AG09309 (cell line): ENCODE measurements around the gene KRTAP9-4.

Experiments used
- DNase-seq: peaks from one replicate; pipeline ENCODE4 v3.0.0-alpha.2; 2010; ENCODE audit warnings: low read depth
- H3K4me3 ChIP-seq: 2 replicates; pipeline ENCODE4 v1.5.1; 2011; ENCODE audit warnings: mild to moderate bottlenecking, low read depth, low read length, moderate library complexity; ENCODE audit not compliant: control insufficient read depth
- TF ChIP-seq, protein P1 (sequence below): IDR thresholded peaks from 2 replicates; pipeline ENCODE4 v1.5.1; 2011; ENCODE audit warnings: mild to moderate bottlenecking, low read depth, low read length, inconsistent platforms; ENCODE audit not compliant: insufficient read depth, control insufficient read depth; ENCODE audit errors: missing control alignments

KRTAP9-4 gene

DNA sequence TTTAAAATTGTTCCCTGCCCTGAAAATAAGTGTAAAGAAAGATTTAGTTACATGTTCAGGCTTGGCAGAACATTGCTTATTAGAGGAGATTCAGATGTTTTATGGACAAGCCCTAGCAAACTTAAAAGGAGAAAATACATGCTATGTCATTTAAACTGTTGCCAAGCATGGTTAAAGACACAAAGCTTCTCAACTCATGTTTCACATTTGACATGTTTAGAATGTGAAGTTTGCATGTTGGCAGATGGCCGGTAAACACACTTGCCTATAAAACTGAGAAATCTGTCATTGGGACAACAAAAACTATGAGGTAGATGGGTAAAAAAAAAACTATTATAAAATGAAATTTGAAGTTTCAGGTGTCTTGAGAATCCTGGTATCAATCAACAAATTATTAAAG, 47.4 kb downstream of the KRTAP9-4 start:
- DNase-seq = no peak
- TF ChIP-seq, protein P1, sequence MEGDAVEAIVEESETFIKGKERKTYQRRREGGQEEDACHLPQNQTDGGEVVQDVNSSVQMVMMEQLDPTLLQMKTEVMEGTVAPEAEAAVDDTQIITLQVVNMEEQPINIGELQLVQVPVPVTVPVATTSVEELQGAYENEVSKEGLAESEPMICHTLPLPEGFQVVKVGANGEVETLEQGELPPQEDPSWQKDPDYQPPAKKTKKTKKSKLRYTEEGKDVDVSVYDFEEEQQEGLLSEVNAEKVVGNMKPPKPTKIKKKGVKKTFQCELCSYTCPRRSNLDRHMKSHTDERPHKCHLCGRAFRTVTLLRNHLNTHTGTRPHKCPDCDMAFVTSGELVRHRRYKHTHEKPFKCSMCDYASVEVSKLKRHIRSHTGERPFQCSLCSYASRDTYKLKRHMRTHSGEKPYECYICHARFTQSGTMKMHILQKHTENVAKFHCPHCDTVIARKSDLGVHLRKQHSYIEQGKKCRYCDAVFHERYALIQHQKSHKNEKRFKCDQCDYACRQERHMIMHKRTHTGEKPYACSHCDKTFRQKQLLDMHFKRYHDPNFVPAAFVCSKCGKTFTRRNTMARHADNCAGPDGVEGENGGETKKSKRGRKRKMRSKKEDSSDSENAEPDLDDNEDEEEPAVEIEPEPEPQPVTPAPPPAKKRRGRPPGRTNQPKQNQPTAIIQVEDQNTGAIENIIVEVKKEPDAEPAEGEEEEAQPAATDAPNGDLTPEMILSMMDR = no peak
- no peak overlapping the region for H3K4me3 ChIP-seq

DNA sequence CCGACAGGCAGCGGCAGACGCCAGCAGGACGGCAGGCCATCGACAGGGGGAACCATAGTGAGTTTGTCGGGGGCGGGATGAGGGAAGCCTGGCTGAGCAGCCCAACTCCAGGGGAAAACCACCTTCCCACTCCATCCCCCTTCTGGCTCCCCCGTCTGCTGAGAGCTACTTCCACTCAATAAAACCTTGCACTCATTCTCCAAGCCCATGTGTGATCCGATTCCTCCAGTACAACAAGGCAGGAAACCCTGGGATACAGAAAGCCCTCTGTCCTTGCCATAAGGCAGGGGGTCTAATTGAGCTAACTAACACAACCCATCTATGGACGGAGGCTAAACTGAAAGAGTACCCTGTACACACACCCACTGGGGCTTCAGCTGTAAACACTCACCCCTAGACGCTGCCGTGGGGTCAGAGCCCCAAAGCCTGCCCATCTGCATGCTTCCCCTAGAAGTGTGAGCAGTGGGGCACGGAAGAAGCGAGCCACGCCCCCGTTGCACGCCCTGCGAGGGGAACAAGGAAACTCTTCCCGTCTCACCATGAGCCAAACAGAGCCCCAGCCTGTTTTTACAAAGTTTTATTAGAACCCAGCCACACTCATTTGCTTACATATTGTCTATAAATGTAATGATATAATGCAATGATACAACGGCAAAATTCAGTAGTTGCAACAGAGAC, 49.1 kb downstream of the KRTAP9-4 start:
- no peak overlapping the region for H3K4me3 ChIP-seq
- TF ChIP-seq, protein P1 = no peak
- no peak for DNase-seq
